ENCODE results near the gene MLC1. TPM values are rescaled to one million over a fixed set of nuclear protein-coding genes. Genes with fewer than 3 reads are reported as not detected.

The MLC1 gene
- total RNA-seq, 1 experiment from 2014 or later: not detected

Other genes with a start within 250 kb of the MLC1 start
- 17.3 TPM for gene ZBED4, start 231.6 kb downstream of the MLC1 start, total RNA-seq (2021; ENCODE audit: unreplicated experiment)
- 23.4 TPM for gene ALG12, start 167.0 kb downstream of the MLC1 start, total RNA-seq (2021; ENCODE audit: unreplicated experiment)
- 59.7 TPM for gene CRELD2, start 166.8 kb downstream of the MLC1 start, total RNA-seq (2021; ENCODE audit: unreplicated experiment)
- gene PIM3, start 124.7 kb downstream of the MLC1 start, total RNA-seq (2021; ENCODE audit: unreplicated experiment): 58.2 TPM
- 0.82 TPM for gene IL17REL, start 72.7 kb downstream of the MLC1 start, total RNA-seq (2021; ENCODE audit: unreplicated experiment)
- not detected for gene TTLL8, start 27.1 kb downstream of the MLC1 start, total RNA-seq (2021; ENCODE audit: unreplicated experiment)
- 0.10 TPM for gene MOV10L1, start 4.6 kb upstream of the MLC1 start, total RNA-seq (2021; ENCODE audit: unreplicated experiment)
- gene PANX2, start 85.3 kb upstream of the MLC1 start, total RNA-seq (2021; ENCODE audit: unreplicated experiment): 0.77 TPM
- 55.7 TPM for gene TRABD, start 100.5 kb upstream of the MLC1 start, total RNA-seq (2021; ENCODE audit: unreplicated experiment)
- 34.3 TPM for gene SELENOO, start 115.6 kb upstream of the MLC1 start, total RNA-seq (2021; ENCODE audit: unreplicated experiment)
- gene TUBGCP6, start 159.6 kb upstream of the MLC1 start, total RNA-seq (2021; ENCODE audit: unreplicated experiment): 31.3 TPM
- 71.3 TPM for gene HDAC10, start 165.8 kb upstream of the MLC1 start, total RNA-seq (2021; ENCODE audit: unreplicated experiment)
- 74.6 TPM for gene MAPK12, start 176.3 kb upstream of the MLC1 start, total RNA-seq (2021; ENCODE audit: unreplicated experiment)
- 77.7 TPM for gene MAPK11, start 185.0 kb upstream of the MLC1 start, total RNA-seq (2021; ENCODE audit: unreplicated experiment)
- gene PLXNB2, start 222.2 kb upstream of the MLC1 start, total RNA-seq (2021; ENCODE audit: unreplicated experiment): 227 TPM
- 5.8 TPM for gene DENND6B, start 241.6 kb upstream of the MLC1 start, total RNA-seq (2021; ENCODE audit: unreplicated experiment)